IPS-18c (cell line): ENCODE results near the gene BRD9.
"Not testable (repeated sequence)": the region's sequence is repeated elsewhere in the genome, so short reads cannot be mapped to it uniquely, and the experiment has no call there.

Experiments used
- H3K4me3 ChIP-seq: 2 replicates; pipeline ENCODE4 v1.7.0; 2013; ENCODE audit warnings: low read depth, mild to moderate bottlenecking, low read length, moderate library complexity; ENCODE audit not compliant: insufficient read depth
- H3K9me3 ChIP-seq: one replicate; pipeline ENCODE4 v1.6.1; 2013; ENCODE audit warnings: mild to moderate bottlenecking, low read length, moderate library complexity; ENCODE audit not compliant: control insufficient read depth, insufficient read depth

The BRD9 gene

GRCh38 chr5:856531-857425, 35.8 kb downstream of the BRD9 start:
- Histone ChIP-seq H3K4me3 (no peak overlapping the region), H3K9me3 (peaks cover 2% of the 10 kb centered on the region)

GRCh38 chr5:855771-856530, 36.6 kb downstream of the BRD9 start:
- H3K9me3 ChIP-seq = peaks cover 2% of the 10 kb centered on the region

GRCh38 chr5:854966-855743, 37.4 kb downstream of the BRD9 start:
- H3K4me3 ChIP-seq = no peak overlapping the region
- peaks cover 2% of the 10 kb centered on the region for H3K9me3 ChIP-seq

More at GRCh38 chr5:855771-856530, 36.6 kb downstream of the BRD9 start:
- H3K4me3 ChIP-seq = no peak overlapping the region

GRCh38 chr5:854217-854616, 38.4 kb downstream of the BRD9 start:
- H3K4me3 ChIP-seq = no peak overlapping the region
- H3K9me3 ChIP-seq = peaks cover 2% of the 10 kb centered on the region

GRCh38 chr5:853416-854090, 39.0 kb downstream of the BRD9 start:
- H3K9me3 ChIP-seq, H3K4me3 ChIP-seq: not testable (repeated sequence)

- peaks cover 2% of the 10 kb centered on the region for H3K9me3 ChIP-seq
- H3K4me3 ChIP-seq = no peak overlapping the region
Observed at GRCh38 chr5:852431-853401, 39.9 kb downstream of the BRD9 start.

GRCh38 chr5:852018-852417, 40.6 kb downstream of the BRD9 start:
- Histone ChIP-seq H3K4me3 (no peak overlapping the region), H3K9me3 (peaks cover 2% of the 10 kb centered on the region)

- H3K4me3 ChIP-seq = no peak overlapping the region
Observed at GRCh38 chr5:851553-851952, 41.0 kb downstream of the BRD9 start.

GRCh38 chr5:851076-851475, 41.5 kb downstream of the BRD9 start:
- Histone ChIP-seq H3K9me3 (peaks cover 2% of the 10 kb centered on the region), H3K4me3 (no peak overlapping the region)

More at GRCh38 chr5:851553-851952, 41.0 kb downstream of the BRD9 start:
- peaks cover 2% of the 10 kb centered on the region for H3K9me3 ChIP-seq

GRCh38 chr5:850511-851006, 42.0 kb downstream of the BRD9 start, which contains the start of gene ZDHHC11:
Gene ZDHHC11 (minus strand): TSS chr5:850986. CDS start chr5:850602, 384 bp downstream.
- no peak within 1 kb of the TSS for H3K4me3 ChIP-seq
- H3K9me3 ChIP-seq = peaks cover 2% of the 10 kb centered on the region

- Histone ChIP-seq H3K4me3 (no peak overlapping the region), H3K9me3 (peaks cover 2% of the 10 kb centered on the region)
Observed at GRCh38 chr5:849651-850301, 42.8 kb downstream of the BRD9 start.

- peaks cover 2% of the 10 kb centered on the region for H3K9me3 ChIP-seq
- H3K4me3 ChIP-seq = no peak overlapping the region
Observed at GRCh38 chr5:848671-849111, 43.9 kb downstream of the BRD9 start.

- not testable (repeated sequence) for H3K4me3 ChIP-seq, H3K9me3 ChIP-seq
Observed at GRCh38 chr5:847736-848135, 44.9 kb downstream of the BRD9 start.

- not testable (repeated sequence) for H3K9me3 ChIP-seq, H3K4me3 ChIP-seq
Observed at GRCh38 chr5:847212-847611, 45.4 kb downstream of the BRD9 start.

- not testable (repeated sequence) for H3K9me3 ChIP-seq, H3K4me3 ChIP-seq
Observed at GRCh38 chr5:846602-847091, 46.0 kb downstream of the BRD9 start.
